Mesodermal cell (in vitro differentiated cells): ENCODE results near the gene TMEM135.

Experiments
- H3K27ac ChIP-seq: 2 replicates; pipeline ENCODE4 v1.7.0; 2013; ENCODE audit warnings: mild to moderate bottlenecking, low read depth, low read length, moderate library complexity; ENCODE audit not compliant: severe bottlenecking
- H3K36me3 ChIP-seq: 2 replicates; pipeline ENCODE4 v1.7.1; 2013; ENCODE audit warnings: mild to moderate bottlenecking, low read length, moderate library complexity; ENCODE audit not compliant: control insufficient read depth, insufficient read depth
- H3K4me1 ChIP-seq: one replicate; pipeline ENCODE4 v1.7.1; 2013; ENCODE audit warnings: mild to moderate bottlenecking, low read length; ENCODE audit not compliant: insufficient read depth, control insufficient read depth, poor library complexity, severe bottlenecking
- H3K4me3 ChIP-seq: 2 replicates; pipeline ENCODE4 v1.7.0; 2013; ENCODE audit warnings: low read length, control low read depth, mild to moderate bottlenecking; ENCODE audit not compliant: insufficient read depth, poor library complexity, severe bottlenecking; ENCODE audit errors: extremely low read depth
- H3K9me3 ChIP-seq: 2 replicates; pipeline ENCODE4 v1.7.1; 2013; ENCODE audit warnings: mild to moderate bottlenecking, low read length, moderate library complexity; ENCODE audit not compliant: control insufficient read depth
- WGBS, 2 experiments: methylation state at CpG; one replicate each; pipeline ENCODE4 v1.1.5; 2013; ENCODE audit warnings: missing lambda C conversion rate in 2 of 2; ENCODE audit not compliant: insufficient coverage in 2 of 2; 5-methylcytosine and 5-hydroxymethylcytosine counted together

The TMEM135 gene

GRCh38 chr11:87352759-87353707 lies 315.3 kb downstream of the TMEM135 start:
- H3K4me3 ChIP-seq: no peak overlapping the region
- H3K36me3 ChIP-seq: no peaks in the 10 kb centered on the region
- peaks cover 10% of the 10 kb centered on the region for H3K4me1 ChIP-seq
- no peak overlapping the region for H3K27ac ChIP-seq
- H3K9me3 ChIP-seq: no peaks in the 10 kb centered on the region
- WGBS, 2 experiments: 26 to 30% methylated on average over 24 to 25 of the region's 26 CpGs

GRCh38 chr11:87353771-87354345 lies 316.1 kb downstream of the TMEM135 start:
- Histone ChIP-seq H3K4me1 (peaks cover 7% of the 10 kb centered on the region), H3K4me3 (no peak overlapping the region), H3K36me3 (no peaks in the 10 kb centered on the region), H3K27ac (no peak overlapping the region), H3K9me3 (no peaks in the 10 kb centered on the region)
- 100% methylated on average over 1 of the region's 2 CpGs for WGBS, 2 experiments

- Histone ChIP-seq H3K36me3 (no peaks in the 10 kb centered on the region), H3K4me1 (peaks cover 7% of the 10 kb centered on the region), H3K9me3 (no peaks in the 10 kb centered on the region), H3K27ac (no peak overlapping the region), H3K4me3 (no peak overlapping the region)
- 93 to 100% methylated on average over 1 of the region's 1 CpG for WGBS, 2 experiments
Measured at GRCh38 chr11:87355596-87355995, 317.9 kb downstream of the TMEM135 start.

GRCh38 chr11:87356428-87356827 lies 318.7 kb downstream of the TMEM135 start:
- peaks cover 7% of the 10 kb centered on the region for H3K4me1 ChIP-seq
- no peak overlapping the region for H3K27ac ChIP-seq
- H3K9me3 ChIP-seq: no peaks in the 10 kb centered on the region
- no peaks in the 10 kb centered on the region for H3K36me3 ChIP-seq
- 89 to 100% methylated on average over 1 of the region's 4 CpGs for WGBS, 2 experiments
- no peak overlapping the region for H3K4me3 ChIP-seq

GRCh38 chr11:87358461-87358860 lies 320.7 kb downstream of the TMEM135 start:
- Histone ChIP-seq H3K27ac (no peak overlapping the region), H3K4me1 (peaks cover 7% of the 10 kb centered on the region), H3K9me3 (no peaks in the 10 kb centered on the region), H3K36me3 (peaks cover 5% of the 10 kb centered on the region), H3K4me3 (no peak overlapping the region)
- 88 to 91% methylated on average over 1 to 3 of the region's 5 CpGs for WGBS, 2 experiments

GRCh38 chr11:87359401-87359800 lies 321.7 kb downstream of the TMEM135 start:
- Histone ChIP-seq H3K4me1 (no peaks in the 10 kb centered on the region), H3K4me3 (no peak overlapping the region), H3K27ac (no peak overlapping the region), H3K36me3 (peaks cover 5% of the 10 kb centered on the region), H3K9me3 (no peaks in the 10 kb centered on the region)
- 87 to 97% methylated on average over 4 to 6 of the region's 6 CpGs for WGBS, 2 experiments

GRCh38 chr11:87361891-87362290 lies 324.2 kb downstream of the TMEM135 start:
- Histone ChIP-seq H3K4me1 (peaks cover 6% of the 10 kb centered on the region), H3K4me3 (no peak overlapping the region), H3K27ac (no peak overlapping the region), H3K9me3 (no peaks in the 10 kb centered on the region), H3K36me3 (peaks cover 5% of the 10 kb centered on the region)
- 97 to 100% methylated on average over 4 of the region's 5 CpGs for WGBS, 2 experiments

- peaks cover 5% of the 10 kb centered on the region for H3K36me3 ChIP-seq
Measured at GRCh38 chr11:87366346-87366745, 328.6 kb downstream of the TMEM135 start.

GRCh38 chr11:87366763-87367405 lies 329.1 kb downstream of the TMEM135 start:
- Histone ChIP-seq H3K27ac (no peak overlapping the region), H3K36me3 (peaks cover 5% of the 10 kb centered on the region), H3K9me3 (no peaks in the 10 kb centered on the region), H3K4me3 (no peak overlapping the region), H3K4me1 (peaks cover 29% of the 10 kb centered on the region)
- 85% methylated on average over 2 of the region's 2 CpGs; no CpG with 5 or more reads in 1 of the 2 experiments for WGBS, 2 experiments

More at GRCh38 chr11:87366346-87366745, 328.6 kb downstream of the TMEM135 start:
- Histone ChIP-seq H3K27ac (no peak overlapping the region), H3K9me3 (no peaks in the 10 kb centered on the region), H3K4me3 (no peak overlapping the region), H3K4me1 (peaks cover 29% of the 10 kb centered on the region)

GRCh38 chr11:87368151-87368550 lies 330.4 kb downstream of the TMEM135 start:
- Histone ChIP-seq H3K4me3 (no peak overlapping the region), H3K36me3 (no peaks in the 10 kb centered on the region), H3K4me1 (peaks cover 29% of the 10 kb centered on the region), H3K9me3 (no peaks in the 10 kb centered on the region), H3K27ac (peak overlapping the region; percentile 84)
- 80 to 83% methylated on average over 1 of the region's 1 CpG for WGBS, 2 experiments
